A204.1 (cell line): ENCODE measurements around the gene IGF2.

Source experiments
- FAIRE-seq: peaks from 2 replicates; lab custom pipeline; 2012; peaks lifted over from hg19 to GRCh38; lab: Jason Lieb, UNC

IGF2 gene

DNA sequence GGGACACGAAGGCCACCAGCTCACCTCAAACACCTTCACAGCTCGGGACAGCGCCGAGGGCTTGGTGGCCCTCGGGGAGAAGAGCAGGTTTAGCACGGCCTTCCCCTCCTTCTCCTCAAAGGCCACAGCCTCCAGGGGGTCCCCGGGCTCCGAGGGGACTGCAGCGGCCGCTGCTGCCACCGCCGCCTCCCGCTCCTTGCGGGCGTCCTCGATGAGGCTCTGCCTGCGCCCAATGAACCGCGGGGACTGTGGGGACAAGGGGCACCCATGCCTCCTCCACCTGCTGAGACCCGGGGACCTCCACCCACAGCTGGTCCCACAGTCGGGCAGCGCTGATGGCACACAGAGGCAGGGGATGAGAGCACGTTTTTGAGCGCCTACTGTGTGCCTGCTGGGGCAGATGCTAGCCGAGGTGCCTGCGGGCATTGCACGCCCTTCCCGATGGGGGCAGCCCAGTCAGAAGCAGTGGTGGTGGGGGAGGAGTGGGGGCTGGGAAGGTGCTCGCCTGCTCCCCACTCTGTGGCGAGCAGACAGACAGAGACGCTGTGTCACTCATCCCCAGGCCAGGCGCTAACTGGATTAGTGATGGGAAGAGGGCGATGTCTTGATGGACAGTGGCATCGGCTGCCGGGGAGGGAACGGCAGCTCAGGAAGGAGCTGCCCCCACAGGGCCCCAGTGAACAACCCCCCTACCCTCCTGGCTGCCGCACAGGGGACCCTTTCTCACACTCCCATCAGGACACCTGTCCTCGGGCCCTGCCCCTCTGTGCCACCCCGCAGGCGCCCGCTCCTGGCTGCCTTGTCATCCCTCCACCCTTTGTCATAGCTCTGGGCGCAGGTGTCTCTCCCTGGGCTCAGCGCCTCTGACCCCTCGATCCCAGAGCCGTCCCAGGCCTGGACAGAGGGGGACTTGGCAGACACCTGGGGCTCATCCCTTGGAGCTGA, 30.7 kb upstream of the IGF2 start:
- no peak for FAIRE-seq

DNA sequence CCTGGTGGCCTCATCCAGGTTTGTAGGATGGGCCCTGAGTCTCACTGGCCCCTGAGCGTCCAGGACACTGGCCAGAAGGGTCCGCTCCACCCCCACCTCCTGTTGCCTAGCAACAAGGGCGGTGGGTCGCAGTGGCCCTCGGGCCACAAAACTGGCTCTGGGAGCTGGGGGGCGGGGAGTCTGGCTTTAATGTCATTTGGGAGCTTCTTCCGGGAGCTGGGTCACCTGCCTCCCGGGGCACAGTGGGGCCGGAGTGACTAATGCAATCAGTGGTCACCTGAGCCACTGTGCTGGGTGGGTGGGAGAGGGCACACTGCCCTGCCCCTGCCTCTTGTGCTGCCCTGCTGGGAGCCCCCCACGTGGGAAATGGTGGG, 29.8 kb upstream of the IGF2 start:
- no peak for FAIRE-seq

DNA sequence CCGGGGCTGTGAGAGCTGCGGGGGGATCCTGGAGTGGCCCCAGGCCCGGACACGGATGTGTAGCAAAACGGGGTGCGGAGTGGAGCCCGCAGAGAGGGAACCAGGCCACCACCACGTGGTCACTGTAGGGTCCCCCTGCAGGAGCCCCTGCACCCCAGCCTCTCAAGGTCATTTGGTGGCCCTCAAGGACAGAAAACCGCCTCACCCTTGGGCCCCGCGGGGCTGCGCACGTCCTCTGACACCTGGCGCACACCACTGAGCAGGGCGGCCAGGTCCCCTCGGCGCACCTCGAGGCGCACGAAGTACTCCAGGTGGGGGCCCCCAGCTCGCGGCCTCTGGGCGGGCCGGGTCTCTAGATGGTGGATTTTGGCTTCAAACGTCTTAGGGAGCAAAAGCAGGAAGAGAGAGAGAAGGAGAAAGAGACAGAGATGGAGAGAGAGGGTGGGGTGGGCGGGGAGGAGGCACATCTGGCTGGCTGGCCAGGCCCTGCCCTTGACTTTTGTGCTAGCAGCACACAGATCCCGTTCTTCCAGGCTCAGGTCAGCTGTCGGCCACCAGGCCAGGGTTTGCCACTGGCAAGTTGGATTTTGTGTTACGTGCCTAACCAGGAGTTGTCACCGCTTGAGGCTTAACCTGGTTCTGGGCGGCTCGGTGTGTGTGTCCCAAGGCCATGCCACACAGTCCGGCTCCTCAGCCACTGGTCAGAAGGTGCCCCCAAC, 29.3 kb upstream of the IGF2 start:
- FAIRE-seq = no peak

DNA sequence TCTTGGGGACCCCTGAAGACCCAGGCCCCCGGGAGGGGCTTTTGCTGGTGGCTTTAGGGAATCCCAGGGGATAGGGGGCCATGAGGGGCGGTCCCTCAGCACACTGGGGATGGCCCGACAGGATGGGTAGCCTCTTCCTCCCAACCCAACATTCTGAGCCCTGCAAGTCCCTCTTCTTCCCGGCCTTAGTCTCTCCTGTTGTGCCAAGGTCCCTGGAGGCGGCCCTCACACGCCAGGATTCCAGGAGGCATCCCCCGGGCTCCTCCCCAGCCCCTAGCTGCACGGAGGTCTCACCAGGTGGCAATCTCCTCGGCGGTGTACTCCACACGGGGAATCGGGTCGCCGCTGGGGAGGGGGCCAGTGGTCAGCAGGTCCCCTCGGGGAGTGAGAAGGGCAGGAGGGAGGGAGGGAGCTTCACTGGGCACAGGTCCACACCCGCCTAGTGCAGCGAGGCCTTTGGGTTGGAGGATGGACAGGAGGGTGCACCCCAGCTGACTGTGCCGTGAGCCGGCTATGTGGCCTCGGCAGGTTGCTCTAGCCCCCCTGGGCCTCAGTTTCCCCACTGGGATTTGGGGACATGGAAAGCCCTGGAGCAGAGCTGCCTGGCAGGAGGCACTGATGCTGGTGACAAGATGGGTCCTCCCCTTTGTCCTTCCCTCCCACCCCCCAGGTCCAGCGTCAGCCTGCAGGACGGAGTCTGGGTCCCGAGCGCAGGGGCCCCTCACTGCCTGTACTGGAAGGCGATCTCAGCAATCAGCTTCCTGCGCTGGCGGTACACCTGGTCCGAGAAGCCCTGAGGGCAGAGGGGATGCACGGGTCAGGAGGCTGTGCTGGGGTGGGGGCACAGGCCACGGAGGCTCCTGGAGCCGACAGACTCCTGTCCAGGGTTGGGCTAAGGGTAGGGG, 28.2 kb upstream of the IGF2 start:
- no peak for FAIRE-seq

DNA sequence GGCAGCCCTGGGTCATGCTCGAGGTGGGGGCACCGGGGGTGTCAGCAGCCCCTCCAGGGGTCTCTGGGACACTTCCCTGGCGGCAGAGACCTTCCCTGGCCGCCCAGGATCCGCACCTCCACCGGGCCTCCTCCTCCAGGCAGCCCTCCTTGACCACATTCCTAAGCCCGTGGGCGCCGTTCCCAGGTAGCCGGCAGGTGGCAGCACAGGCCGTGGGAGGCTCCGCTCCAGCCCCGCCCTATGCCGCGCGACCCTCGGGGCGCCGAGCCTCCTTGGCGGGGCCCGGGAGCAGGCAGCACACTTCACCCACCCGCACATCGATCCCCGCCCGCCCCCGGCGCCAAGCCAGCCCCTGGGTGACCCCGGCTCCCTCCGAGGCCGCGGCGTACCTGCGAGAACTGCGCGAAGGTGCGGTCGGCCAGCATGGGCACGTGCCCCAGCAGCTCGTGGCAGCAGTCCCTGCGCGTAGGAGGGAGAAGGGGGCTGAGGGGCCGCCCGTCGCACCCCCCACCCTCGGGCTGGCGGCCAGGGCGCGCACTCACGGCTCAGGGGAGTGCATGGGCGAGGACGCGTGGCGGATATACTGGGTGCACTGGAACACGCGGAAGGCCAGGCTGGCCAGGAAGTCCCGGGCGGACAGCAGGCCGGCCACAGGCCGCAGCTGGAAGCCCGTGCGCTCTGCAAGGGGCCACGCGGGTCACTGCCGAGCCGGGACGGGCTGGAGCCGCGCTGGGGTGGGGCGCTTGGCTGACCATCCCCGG, 27.1 kb upstream of the IGF2 start:
- FAIRE-seq = no peak

DNA sequence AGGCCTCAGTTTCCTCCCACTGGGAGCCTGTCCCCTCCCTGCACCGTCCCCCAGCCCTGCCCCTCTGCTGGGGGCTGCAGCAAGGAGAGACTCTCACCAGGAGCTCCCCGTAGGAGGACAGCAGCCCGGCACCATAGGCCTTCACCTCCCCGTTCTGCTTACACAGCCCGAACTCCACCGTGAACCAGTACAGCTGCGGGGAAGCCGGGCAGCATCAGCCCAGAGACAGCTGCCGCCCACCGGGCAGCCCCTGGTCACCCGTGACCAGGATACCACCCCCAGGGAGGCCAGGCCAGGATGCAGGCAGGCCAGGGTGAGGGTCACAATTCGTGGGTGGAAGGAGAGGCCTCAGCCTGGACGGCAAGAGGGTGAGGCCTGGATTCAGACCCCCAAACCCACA, 26.4 kb upstream of the IGF2 start:
- FAIRE-seq = no peak

DNA sequence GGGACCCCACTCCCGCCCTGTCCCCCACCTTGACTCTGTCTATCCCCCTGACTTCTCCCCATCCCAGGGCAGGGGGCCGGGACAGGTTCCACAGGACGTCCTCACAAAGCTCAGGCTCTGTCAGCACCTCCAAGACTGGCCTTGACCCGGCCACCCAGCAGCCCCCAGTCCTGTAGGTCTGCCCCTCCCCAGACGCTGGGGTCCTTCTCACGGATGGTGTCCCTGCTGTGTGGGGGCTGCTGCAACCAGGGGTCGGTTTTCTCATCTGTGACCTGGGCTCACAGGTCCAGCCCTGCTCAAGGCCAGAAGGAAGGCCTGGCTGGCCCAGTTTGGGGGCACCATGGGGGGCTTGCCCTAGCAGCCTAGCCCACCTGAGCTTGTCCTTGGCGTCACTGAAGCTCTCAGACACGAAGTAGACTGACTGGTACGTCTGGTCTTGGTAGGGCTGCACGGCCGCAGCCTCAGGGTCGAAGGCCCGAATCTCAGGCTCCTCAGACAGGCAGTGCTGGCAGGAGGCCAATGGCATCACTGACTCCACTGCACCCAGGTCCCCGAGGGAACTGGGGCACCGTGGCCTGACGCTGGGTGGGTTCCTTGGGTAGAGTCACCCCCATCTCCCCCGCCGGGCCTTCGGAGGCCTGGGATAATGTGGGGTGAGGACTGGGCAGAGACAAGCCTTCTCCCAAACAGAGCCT, 25.8 kb upstream of the IGF2 start:
- no peak for FAIRE-seq

DNA sequence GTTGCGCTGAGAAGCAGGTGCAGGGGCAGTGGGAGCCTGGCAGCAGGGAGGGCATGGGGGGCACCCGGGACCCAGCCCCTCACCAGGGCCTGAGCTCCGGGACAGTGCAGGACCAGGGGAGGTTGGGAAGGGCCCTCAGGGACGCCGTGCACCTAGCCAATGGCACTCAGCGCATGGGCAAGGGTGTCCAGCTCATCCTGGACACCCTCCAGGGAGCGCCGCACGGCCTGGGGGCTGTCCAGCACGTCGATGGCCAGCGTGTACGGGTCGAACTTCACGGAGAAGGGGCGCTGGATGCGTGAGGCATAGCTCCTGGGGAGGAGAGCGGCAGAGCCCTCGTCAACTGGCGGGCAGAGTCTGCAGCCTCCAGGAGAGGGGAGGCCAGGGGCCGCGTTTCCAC, 24.9 kb upstream of the IGF2 start:
- FAIRE-seq = no peak

DNA sequence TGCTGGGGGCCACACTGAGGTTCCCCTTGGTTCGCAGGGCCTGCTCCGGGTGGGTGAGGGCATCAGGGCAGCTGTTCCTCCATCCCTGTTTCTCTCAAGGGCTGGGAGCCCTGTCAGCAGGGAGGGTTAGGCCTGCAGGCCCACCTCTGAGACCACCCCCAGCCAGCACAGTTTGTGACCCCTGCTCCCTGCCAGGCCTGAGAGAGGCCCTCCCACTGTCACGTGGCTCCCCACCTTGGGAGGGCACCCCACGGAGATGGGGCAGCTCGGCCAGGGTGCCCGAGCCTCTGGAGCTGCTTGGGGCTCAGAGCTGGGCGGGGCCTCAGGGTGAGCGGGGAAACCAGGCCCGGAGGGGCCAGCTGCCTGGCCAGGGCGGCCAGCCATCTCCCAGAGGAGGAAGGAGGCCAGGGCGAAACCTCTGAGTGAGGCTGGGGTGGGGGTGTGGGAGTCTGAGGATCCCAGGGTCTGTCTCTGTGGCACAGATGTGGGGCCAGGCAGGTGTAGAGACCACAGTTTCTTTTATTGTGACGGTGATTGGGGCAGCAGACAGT, 24.3 kb upstream of the IGF2 start:
- no peak for FAIRE-seq

DNA sequence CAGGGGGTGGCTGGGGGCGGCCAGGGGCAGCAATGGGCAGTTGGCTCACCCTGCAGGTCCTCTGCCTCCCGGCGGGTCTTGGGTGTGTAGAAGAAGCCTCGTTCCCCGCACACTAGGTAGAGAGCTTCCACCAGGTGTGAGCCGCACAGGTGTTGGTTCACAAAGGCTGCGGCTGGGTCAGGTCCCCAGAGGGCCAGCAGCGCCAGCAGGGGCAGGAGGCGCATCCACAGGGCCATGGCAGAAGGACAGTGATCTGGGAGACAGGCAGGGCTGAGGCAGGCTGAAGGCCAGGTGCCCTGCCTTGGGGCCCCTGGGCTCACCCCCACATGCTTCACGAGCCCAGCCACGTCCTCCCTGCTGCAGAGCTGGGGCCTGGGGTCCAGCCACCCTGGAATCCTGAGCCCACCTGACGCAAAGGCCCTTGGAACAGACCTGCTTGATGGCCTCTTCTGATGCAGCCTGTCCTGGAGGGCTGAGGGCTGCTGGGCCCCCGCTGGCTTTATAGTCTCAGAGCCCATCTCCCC, 21.6 kb upstream of the IGF2 start, which contains the start of gene INS:
TSS of gene INS (minus strand) at position 474 of the 524 bp plus-strand sequence. CDS start at position 236, 238 bp downstream.
- FAIRE-seq = no peak

DNA sequence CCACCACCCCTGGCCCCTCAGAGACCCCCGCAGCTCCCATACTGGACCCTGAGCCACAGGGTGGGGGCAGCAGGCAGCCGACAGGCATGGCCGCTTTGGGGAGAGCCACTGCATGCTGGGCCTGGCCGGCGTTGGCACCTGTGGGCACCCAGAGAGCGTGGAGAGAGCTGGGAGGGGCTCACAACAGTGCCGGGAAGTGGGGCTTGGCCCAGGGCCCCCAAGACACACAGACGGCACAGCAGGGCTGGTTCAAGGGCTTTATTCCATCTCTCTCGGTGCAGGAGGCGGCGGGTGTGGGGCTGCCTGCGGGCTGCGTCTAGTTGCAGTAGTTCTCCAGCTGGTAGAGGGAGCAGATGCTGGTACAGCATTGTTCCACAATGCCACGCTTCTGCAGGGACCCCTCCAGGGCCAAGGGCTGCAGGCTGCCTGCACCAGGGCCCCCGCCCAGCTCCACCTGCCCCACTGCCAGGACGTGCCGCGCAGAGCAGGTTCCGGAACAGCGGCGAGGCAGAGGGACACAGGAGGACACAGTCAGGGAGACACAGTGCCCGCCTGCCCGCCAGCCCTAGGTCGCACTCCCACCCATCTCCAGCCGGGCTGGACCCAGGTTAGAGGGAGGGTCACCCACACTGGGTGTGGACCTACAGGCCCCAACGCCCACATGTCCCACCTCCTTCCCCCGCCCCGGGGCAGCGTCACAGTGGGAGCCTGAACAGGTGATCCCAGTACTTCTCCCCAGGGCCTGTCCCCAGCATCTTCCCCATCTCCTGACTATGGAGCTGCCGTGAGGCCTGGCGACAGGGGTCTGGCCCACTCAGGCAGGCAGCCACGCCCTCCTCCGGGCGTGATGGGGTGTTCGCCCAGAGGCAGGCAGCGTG, 20.6 kb upstream of the IGF2 start:
- no peak for FAIRE-seq

DNA sequence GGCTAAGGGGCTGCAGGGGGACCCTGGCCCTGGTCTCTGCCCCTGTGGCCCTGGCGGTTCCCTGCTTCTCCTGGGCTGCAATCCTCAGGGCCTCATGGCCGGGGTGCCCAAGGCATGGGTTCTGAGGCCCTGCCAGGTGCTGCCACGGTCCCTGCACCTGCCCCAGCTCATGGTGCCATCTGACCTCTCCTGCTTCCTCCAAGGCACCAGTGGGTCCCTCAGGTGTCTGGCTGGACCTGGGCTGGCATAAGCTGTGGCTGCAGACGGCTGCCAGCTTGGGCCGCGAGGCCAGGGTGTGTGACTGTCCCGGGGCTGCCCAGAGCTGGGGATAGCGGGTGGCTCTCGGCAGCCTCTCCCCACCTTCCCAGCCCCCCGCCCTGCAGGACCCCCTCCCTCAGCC, 19.8 kb upstream of the IGF2 start:
- FAIRE-seq = no peak

DNA sequence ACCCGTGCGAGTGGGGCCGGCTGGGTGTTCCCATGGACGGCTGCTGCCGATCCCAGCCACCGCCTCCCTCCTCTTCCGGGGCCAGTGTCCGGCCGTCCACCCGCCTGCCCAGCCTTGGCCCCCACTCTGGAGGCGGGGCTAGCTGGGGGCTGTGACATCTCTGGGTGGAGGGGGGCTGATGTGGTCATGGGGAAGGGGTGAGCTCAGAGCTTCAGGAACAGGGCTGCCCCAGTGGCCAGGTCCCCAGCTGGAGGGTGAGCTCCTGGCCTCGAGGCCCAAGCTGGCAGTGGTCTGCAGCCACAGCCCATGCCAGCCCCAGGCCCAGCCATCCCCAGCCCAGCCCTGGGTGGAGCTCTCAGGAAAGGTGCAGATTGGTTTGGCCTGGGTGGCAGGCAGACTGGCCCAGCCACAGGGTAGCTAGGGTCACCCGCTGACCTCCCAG, 19.1 kb upstream of the IGF2 start:
- FAIRE-seq = no peak

DNA sequence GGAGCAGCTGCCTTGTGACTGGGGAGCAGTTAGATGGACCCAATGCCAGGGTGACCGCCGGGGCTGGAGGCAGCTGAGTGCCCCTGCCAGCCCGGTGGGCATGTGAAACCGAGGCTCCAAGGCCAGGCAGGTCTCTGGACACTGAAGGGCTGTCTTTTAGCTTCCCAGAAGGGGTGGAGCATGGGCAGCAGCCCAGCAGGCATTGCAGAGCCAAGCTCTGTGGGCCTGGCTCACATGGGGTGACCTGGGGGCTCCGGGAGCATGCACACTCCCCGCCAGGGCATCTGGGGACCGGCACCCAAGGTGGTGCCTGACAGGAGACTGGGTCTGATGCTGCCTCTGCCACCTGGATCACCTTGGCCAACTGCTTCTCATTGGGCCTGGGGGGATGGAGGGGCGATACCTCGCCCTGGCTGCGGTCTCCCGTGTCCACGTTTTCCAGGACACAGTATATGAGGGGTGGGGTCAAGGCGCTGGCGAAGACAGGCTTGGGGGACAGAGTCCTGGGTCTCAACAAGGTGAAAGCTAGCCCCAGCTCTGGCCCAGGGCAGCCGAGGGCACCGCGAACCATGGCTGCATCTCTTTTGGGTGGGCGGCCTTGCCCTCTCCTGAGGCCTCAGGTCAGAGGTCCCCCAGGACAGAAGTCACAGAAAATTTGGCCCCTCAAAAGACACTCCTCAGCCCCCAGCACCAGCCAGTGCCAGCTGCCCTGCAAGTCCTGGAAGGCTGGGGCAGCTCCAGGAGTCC, 18.3 kb upstream of the IGF2 start:
- FAIRE-seq = no peak

DNA sequence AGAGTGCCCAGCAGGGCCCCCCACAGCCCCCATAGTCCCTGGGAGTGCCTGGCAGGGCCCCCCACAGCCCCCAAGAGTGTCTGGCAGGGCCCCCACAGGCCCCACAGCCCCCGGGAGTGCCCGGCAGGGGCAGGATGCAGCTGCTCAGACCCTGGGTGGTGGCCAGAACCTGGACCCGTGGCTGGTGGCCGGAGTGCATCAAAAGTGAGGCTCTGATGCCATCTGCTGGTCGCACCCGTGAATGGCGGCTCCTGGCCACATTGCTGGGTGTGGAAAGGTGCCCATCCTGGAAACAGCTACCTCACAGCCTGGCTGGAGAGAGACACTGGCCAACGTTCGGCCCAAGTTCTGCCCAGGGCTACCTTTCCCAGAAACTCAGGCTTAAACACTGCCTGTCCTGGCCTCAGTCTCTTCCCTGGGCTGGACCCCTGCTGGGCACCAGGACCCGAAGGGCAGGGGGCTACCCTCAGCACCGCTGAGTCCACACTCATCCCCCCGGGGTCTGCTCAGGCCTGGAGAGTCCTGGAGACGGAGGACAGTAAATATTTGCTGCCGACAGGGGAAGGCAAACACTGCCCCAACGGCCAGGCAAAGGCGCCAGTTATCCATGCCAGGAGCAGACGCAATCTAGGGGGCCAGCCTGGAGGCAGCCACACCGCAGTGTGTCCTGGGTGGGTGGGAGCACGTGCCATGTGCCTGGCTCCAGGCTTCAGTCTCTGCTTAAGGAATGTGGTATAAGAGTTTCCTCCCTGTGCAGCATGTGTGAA, 17.4 kb upstream of the IGF2 start:
- FAIRE-seq = no peak

DNA sequence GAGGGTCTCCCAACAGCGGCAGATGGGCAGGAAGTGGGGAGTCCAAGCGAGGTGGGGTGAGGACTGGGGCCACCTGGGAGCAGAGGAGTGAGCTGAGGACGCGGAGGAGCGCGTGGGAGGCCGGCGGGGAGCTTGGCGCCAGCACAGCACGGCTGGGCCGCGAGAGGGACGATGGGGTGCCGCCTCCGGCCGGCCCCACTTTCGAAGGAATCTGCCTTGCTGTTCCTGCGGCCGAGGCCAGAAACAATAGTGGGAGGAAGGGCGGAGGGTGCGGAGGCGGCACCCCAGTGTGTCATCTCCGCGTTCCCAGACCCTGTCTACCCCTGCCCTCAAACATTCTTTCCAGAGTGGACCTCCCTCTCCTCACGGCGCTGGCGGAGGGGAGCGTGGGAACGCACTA, 16.3 kb upstream of the IGF2 start:
- FAIRE-seq = no peak

DNA sequence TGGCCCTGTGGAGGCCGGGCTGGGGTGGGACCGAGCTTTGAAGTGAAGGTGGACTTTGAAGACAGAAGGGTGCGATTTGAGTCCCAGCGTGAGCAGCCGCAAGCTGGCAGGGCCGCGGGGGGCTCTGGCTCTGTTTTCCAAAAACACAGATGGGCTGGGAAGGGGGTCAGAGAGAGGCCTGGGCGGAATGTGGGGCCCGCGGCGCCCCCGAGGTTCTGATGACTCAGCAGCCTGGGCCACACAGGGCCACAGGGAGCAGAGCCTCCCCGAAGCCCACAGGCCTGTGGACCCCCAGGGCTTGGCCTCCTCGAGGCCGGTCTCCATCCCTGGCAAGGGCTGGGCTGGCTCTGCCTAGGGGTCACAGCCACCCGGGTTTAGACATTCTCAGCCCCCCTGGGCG, 15.7 kb upstream of the IGF2 start:
- no peak for FAIRE-seq

DNA sequence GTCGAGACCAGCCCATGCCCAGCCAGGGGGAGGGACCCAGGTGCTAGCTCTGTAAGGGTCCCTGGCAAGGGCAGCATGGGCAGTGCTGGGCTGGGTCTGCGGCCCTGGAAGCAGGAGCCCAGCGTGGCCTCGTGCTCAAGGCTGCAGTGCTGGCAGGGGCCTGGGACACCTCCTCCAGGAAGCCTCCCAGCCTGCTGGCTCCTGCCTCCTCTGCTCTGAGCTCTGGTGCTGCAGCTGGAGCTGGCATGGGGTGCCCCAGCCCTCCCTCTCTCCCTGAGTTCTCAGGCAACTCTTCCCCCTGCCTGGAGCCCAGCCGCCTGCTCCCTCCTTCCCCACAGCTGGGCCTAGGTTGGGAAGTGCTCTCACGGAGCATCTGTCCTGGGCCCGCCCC, 15.0 kb upstream of the IGF2 start:
- FAIRE-seq = no peak
